Measurements from ENCODE around the gene GLS.

DNA sequence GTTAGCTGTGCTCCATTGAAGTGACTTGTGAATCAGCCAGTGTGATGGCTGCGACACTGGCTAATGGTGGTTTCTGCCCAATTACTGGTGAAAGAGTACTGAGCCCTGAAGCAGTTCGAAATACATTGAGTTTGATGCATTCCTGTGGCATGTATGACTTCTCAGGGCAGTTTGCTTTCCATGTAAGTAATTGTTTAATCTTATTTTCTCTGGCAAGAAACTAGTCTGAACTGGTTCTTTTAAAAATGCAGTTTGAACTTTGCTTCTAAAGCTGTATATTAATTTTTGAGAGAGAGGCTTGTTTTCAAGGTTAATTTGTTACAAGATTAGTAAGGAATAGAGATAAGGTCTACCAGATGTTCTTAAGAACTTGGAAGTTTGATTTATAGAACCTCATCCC lies 46.7 kb downstream of the GLS start:
- TF ChIP-seq, protein P1, sequence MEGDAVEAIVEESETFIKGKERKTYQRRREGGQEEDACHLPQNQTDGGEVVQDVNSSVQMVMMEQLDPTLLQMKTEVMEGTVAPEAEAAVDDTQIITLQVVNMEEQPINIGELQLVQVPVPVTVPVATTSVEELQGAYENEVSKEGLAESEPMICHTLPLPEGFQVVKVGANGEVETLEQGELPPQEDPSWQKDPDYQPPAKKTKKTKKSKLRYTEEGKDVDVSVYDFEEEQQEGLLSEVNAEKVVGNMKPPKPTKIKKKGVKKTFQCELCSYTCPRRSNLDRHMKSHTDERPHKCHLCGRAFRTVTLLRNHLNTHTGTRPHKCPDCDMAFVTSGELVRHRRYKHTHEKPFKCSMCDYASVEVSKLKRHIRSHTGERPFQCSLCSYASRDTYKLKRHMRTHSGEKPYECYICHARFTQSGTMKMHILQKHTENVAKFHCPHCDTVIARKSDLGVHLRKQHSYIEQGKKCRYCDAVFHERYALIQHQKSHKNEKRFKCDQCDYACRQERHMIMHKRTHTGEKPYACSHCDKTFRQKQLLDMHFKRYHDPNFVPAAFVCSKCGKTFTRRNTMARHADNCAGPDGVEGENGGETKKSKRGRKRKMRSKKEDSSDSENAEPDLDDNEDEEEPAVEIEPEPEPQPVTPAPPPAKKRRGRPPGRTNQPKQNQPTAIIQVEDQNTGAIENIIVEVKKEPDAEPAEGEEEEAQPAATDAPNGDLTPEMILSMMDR (IDR thresholded peaks at IDR 0.05) = no peak
- TF ChIP-seq POLR2AphosphoS5 (IDR thresholded peaks at IDR 0.05) = no peak
- TF ChIP-seq POLR2A (IDR thresholded peaks at IDR 0.05) = no peak
